ENCODE results near the gene STK32C.

Gene STK32C

DNA sequence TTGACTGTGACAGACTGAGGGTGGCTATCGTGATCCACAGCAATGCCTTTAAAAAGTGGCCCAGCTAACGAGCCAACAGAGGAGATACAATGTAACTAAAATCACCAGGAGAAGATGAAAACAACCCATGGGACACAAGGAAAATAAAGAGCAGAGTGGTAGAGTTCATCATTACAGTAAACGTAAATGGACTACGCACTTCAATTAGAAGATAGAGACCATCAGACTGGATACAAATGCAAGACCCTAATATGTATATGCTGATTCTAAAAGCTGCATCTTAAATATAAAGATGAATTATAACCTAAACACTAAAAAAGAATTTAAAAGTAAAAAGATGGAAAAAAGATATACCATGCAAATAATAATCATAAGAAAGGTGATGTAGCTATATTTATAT, 6.6 kb upstream of the STK32C start:
- no peak overlapping the region for H3K9ac ChIP-seq (ENCODE audit: low read length)
- H3K4me3 ChIP-seq (ENCODE audit: low read length) = no peak overlapping the region
- H3K27me3 ChIP-seq (ENCODE audit: control insufficient read depth, insufficient read depth, low read length) = peaks cover 21% of the 10 kb centered on the region
- no peaks in the 10 kb centered on the region for H3K4me1 ChIP-seq (ENCODE audit: control insufficient read depth, low read depth, low read length)
- H3K9me3 ChIP-seq (ENCODE audit: control insufficient read depth, low read depth, low read length) = no peaks in the 10 kb centered on the region
- H3K27ac ChIP-seq (ENCODE audit: low read length) = no peak overlapping the region
- no peaks in the 10 kb centered on the region for H3K36me3 ChIP-seq (ENCODE audit: control insufficient read depth, low read depth, low read length)

DNA sequence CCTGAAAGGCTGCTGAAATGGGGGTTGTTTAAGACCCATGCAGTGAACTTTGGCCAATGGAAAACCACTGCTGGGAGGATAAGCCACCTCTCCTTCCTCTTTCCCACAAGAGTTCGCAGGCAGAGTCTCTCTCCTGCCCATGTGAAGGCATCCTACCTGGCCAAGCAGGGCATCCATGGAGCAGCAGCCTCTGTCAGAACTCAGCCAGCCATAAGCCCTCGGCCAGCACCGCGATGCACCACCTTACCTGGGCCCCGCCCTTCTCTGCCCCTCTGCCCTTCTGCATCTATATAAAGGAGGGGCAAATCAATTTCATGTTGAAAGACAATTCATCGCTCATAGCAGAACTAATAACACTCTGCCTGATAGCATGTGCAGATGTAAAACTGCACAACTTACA, 6.1 kb upstream of the STK32C start:
- no peaks in the 10 kb centered on the region for H3K36me3 ChIP-seq (ENCODE audit: control insufficient read depth, low read depth, low read length)
- H3K27me3 ChIP-seq (ENCODE audit: control insufficient read depth, insufficient read depth, low read length) = peaks cover 26% of the 10 kb centered on the region
- no peaks in the 10 kb centered on the region for H3K9me3 ChIP-seq (ENCODE audit: control insufficient read depth, low read depth, low read length)
- H3K4me3 ChIP-seq (ENCODE audit: low read length) = no peak overlapping the region
- no peaks in the 10 kb centered on the region for H3K4me1 ChIP-seq (ENCODE audit: control insufficient read depth, low read depth, low read length)
- no peak overlapping the region for H3K27ac ChIP-seq (ENCODE audit: low read length)
- H3K9ac ChIP-seq (ENCODE audit: low read length) = no peak overlapping the region

DNA sequence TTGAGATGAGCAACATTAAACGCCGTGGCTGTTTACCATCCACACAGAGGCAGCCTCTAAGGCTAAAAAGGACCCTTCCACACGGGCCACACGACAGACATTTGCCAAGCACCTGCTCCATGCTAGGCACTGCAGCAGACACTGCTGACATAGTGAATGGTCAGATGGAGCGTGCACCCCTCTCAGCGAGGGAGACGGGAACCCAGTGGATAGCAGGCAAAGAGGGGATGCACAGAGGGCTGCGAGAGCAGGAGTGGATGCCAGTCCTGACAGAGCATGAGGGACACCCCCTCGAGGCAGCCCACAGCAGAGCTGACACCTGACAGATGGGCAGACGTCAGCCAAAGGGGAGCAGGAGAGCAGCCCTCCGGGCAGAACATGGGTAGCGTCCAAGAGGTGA, 5.6 kb upstream of the STK32C start:
- Histone ChIP-seq H3K27me3 (ENCODE audit: control insufficient read depth, insufficient read depth, low read length) (peaks cover 30% of the 10 kb centered on the region), H3K27ac (ENCODE audit: low read length) (no peak overlapping the region), H3K4me1 (ENCODE audit: control insufficient read depth, low read depth, low read length) (no peaks in the 10 kb centered on the region), H3K36me3 (ENCODE audit: control insufficient read depth, low read depth, low read length) (no peaks in the 10 kb centered on the region), H3K4me3 (ENCODE audit: low read length) (no peak overlapping the region), H3K9me3 (ENCODE audit: control insufficient read depth, low read depth, low read length) (no peaks in the 10 kb centered on the region), H3K9ac (ENCODE audit: low read length) (no peak overlapping the region)

DNA sequence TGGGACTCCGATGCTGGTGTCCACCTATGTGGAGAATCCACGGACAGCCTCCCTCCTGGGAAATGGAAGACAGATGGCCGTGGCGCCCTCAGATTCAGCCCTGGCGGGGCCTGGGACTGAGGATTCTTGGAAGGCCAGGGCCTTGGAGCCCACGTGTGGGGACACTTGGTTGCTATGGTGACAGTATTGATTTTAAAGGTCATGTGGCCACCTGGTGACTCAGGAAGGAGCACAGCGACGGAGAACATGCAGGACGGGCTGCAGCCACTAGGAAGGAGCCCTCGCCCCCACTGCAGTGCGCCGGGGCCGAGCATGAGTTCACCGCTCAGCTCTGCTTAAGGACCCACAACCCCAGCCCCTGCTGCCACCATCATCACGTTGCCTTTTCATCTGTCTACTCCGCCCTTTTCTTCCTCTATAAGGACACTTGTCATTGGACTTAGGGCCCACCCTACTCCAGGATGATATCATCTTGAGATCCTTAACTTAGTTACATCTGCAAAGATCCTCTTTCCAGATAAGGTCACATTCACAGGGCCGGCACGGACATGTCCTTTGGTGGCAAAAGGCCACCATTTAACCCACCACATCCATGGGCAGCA, 3.7 kb upstream of the STK32C start:
- H3K4me3 ChIP-seq (ENCODE audit: low read length) = no peak overlapping the region
- no peak overlapping the region for H3K27ac ChIP-seq (ENCODE audit: low read length)
- H3K36me3 ChIP-seq (ENCODE audit: control insufficient read depth, low read depth, low read length) = no peaks in the 10 kb centered on the region

DNA sequence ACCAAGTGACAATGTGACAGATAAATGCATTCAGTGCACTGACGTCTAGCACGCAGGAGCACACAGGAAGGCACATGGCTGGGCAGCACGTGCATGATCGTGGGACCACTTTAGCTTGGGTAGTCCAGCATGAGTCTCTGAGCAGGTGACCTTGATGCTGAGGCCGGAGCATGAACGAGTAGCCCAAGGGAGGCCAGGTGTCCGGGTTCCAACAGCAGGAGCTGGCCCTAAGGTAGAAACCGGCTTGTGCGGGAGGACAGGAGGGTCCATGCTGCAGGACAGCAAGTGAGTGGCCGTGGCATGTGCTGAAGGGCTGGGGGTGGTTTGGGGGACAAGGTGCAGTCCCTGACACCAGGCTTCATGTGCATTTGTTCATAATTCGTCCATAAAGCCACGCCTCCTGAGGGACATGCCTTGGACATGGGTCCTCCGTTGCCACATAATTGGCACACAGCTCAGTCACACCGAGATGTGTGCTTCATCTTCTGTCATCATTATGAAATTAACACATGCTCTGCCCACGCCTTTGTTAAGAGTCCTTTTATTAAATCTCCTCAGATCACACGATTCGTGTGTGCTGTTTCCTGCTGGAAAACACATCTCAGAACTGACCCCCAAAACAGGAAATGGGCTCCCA, 3.1 kb upstream of the STK32C start:
- Histone ChIP-seq H3K9me3 (ENCODE audit: control insufficient read depth, low read depth, low read length) (no peaks in the 10 kb centered on the region), H3K9ac (ENCODE audit: low read length) (no peak overlapping the region), H3K4me3 (ENCODE audit: low read length) (no peak overlapping the region), H3K27me3 (ENCODE audit: control insufficient read depth, insufficient read depth, low read length) (peaks cover 45% of the 10 kb centered on the region), H3K27ac (ENCODE audit: low read length) (no peak overlapping the region), H3K36me3 (ENCODE audit: control insufficient read depth, low read depth, low read length) (no peaks in the 10 kb centered on the region), H3K4me1 (ENCODE audit: control insufficient read depth, low read depth, low read length) (no peaks in the 10 kb centered on the region)

More for the DNA sequence above, 3.7 kb upstream of the STK32C start:
- Histone ChIP-seq H3K4me1 (ENCODE audit: control insufficient read depth, low read depth, low read length) (no peaks in the 10 kb centered on the region), H3K27me3 (ENCODE audit: control insufficient read depth, insufficient read depth, low read length) (peaks cover 39% of the 10 kb centered on the region), H3K9ac (ENCODE audit: low read length) (no peak overlapping the region), H3K9me3 (ENCODE audit: control insufficient read depth, low read depth, low read length) (no peaks in the 10 kb centered on the region)

DNA sequence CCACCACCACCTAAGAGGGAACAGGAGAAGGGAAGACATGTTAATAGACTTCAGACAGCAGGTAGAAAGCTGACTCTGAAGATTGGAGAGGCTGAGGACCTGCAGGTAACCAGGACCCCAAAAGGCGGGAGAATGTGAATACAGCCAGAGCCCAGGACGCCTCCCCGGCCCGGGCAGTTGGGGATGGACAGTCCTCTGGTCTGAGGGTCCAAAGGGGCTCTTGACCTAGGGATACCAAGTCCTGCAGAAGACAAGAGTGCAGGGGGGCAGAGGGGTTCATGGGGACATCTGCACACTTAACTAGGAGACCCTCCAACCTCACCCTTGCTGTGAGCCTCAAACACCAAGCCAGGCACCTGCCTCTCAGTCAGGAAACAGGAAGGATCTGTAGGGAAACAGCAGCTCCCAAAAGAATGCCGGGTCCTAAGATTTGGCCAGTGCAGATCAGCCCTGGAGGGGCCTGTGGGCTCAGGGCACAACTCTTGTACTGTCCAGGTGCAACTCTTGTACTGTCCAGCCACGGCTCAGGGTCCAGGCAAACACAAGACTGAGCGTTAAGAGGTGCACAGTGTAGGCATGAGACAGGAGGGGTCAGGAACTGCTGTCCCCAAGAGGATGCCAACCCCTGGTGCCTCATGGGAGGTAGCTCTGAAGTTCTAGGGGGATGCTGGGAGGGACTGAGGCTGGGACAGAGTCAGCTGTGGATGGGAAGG, 2.3 kb upstream of the STK32C start:
- H3K27me3 ChIP-seq (ENCODE audit: control insufficient read depth, insufficient read depth, low read length) = peaks cover 51% of the 10 kb centered on the region

DNA sequence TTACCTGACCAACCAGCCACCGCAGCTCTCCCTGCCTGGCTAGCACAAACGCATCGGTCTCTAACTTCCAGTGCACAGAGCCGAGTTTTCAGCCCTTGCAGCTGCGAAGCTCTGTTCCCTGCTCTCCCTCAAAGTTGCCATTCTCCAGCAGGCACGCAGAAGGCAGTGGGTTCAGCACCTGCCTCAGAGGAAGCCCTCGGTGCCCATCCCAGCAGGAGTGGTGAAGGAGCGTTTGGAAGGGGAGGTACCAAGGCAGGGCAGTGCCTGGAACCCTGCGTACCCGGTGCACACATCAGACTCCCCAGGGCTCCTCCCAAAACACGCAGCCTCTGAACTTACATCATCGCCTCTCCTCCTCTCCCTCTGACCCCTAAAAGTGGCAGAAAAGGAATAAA, 1.7 kb upstream of the STK32C start:
- Histone ChIP-seq H3K27ac (ENCODE audit: low read length) (no peak overlapping the region), H3K4me3 (ENCODE audit: low read length) (no peak overlapping the region), H3K9me3 (ENCODE audit: control insufficient read depth, low read depth, low read length) (no peaks in the 10 kb centered on the region), H3K27me3 (ENCODE audit: control insufficient read depth, insufficient read depth, low read length) (peaks cover 51% of the 10 kb centered on the region), H3K36me3 (ENCODE audit: control insufficient read depth, low read depth, low read length) (no peaks in the 10 kb centered on the region), H3K4me1 (ENCODE audit: control insufficient read depth, low read depth, low read length) (no peaks in the 10 kb centered on the region), H3K9ac (ENCODE audit: low read length) (no peak overlapping the region)

More for the DNA sequence above, 2.3 kb upstream of the STK32C start:
- H3K36me3 ChIP-seq (ENCODE audit: control insufficient read depth, low read depth, low read length) = no peaks in the 10 kb centered on the region
- H3K9me3 ChIP-seq (ENCODE audit: control insufficient read depth, low read depth, low read length) = no peaks in the 10 kb centered on the region
- H3K4me1 ChIP-seq (ENCODE audit: control insufficient read depth, low read depth, low read length) = no peaks in the 10 kb centered on the region
- no peak overlapping the region for H3K9ac ChIP-seq (ENCODE audit: low read length)
- no peak overlapping the region for H3K27ac ChIP-seq (ENCODE audit: low read length)
- H3K4me3 ChIP-seq (ENCODE audit: low read length) = no peak overlapping the region

DNA sequence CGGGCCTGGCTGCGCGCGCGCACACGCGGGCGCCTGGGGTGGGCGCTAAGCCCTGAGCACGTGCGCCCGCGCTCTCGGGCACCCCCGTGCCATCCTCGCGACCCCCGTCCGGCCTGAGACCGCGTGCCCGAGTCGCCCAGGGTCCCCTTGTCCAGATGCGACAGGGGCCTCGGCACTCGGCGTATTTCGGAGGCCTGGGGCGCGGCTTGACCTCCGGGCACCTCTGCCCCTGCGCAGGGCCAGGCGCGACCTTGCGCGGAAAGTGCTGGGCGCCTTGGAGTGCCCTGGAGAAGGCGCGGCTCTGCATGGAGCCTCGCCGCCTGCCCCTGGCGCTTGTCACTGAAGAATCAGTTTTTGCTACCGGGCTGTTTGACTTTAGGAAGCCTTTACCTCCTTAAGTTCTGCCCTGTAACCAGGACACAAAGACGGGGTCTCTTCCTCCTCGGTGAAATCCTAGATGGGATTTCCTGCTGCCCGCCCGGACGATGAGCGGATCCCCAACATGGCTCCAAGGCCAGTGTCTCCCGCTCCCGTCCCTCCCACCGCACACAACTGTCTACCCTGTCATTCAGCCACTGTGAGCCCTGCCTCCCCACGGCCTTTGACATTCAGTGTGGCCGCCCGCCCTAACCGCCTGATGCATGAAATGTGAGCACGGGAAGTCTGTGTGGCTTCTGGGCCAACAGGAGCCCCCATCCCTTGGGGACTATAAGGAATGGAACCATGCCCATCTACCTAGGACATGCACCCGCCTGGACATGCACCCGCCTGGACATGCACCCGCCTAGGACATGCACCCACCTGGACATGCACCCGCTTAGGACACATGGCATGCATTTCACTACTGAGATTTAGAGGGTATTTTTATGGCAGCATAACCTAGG, 1.1 kb upstream of the STK32C start:
- H3K9ac ChIP-seq (ENCODE audit: low read length) = peak overlapping the region; percentile 36
- no peaks in the 10 kb centered on the region for H3K9me3 ChIP-seq (ENCODE audit: control insufficient read depth, low read depth, low read length)
- no peaks in the 10 kb centered on the region for H3K4me1 ChIP-seq (ENCODE audit: control insufficient read depth, low read depth, low read length)
- H3K27me3 ChIP-seq (ENCODE audit: control insufficient read depth, insufficient read depth, low read length) = peaks cover 51% of the 10 kb centered on the region
- peak overlapping the region; percentile 66 for H3K4me3 ChIP-seq (ENCODE audit: low read length)
- no peak overlapping the region for H3K27ac ChIP-seq (ENCODE audit: low read length)
- H3K36me3 ChIP-seq (ENCODE audit: control insufficient read depth, low read depth, low read length) = no peaks in the 10 kb centered on the region

DNA sequence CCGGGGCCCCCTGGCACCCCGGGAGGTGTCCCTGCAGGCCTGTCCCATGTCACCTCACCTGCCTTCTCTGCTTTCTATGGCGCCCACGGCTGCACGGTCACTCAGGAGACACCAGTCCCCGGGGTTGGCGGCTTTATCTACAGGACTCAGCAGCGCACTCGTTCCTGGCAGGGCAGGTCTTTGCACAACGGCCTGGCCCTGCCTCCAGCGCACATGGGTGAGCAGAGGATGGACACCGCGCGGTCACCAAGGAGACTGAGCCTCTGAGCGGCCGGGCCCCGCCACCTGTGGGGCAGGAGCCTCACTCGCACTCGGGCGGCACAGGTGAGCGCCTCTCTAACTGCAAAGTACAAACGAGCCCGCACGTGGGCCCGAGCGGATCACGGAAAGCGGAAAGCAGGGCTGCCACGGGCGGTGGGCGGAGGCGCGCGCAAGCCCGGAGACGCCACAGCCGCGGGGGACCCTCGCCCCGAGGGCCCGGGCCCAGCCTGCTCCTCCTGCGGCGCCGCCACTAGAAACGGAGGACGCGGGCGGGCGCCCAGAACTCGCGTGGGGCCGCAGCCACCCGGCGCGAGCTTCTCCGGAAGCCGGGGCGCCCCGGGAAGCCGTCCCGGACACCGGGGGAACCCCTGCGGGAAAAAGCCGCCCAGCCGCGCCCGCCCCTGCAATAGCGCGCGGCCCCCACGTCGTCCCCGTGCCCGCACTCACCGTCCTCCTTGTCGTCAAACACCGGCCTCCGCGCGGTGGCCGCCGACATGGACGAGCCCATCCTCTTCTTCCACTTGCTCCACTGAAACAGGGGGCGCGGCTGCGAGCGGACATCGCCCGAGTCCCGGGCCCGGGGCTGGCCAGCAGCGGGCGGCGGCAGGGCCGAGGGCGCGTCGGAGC, 642 bp downstream of the STK32C start:
- Histone ChIP-seq H3K36me3 (ENCODE audit: control insufficient read depth, low read depth, low read length) (no peaks in the 10 kb centered on the region), H3K9me3 (ENCODE audit: control insufficient read depth, low read depth, low read length) (no peaks in the 10 kb centered on the region), H3K4me3 (ENCODE audit: low read length) (peak overlapping the region; percentile 46), H3K27ac (ENCODE audit: low read length) (no peak overlapping the region), H3K27me3 (ENCODE audit: control insufficient read depth, insufficient read depth, low read length) (peaks cover 51% of the 10 kb centered on the region), H3K4me1 (ENCODE audit: control insufficient read depth, low read depth, low read length) (no peaks in the 10 kb centered on the region), H3K9ac (ENCODE audit: low read length) (no peak overlapping the region)

DNA sequence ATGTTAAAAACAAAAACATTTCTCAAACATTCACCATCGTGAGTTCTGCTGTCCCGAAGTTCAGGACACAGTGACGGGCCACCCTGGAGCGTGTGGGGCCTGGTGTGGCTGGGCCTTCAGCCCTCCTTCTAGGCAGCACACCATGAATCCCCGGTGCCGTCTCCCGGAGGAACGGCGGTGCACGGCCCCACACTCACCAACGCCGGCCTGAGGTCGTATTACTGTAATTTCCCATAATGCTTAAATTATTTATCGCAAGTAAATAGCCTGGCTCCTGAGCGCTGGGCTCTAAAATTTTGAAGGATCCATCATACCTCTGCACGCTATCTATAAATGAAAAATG, 1.4 kb downstream of the STK32C start:
- H3K9me3 ChIP-seq (ENCODE audit: control insufficient read depth, low read depth, low read length) = no peaks in the 10 kb centered on the region
- H3K27me3 ChIP-seq (ENCODE audit: control insufficient read depth, insufficient read depth, low read length) = peaks cover 50% of the 10 kb centered on the region
- no peak overlapping the region for H3K27ac ChIP-seq (ENCODE audit: low read length)
- H3K36me3 ChIP-seq (ENCODE audit: control insufficient read depth, low read depth, low read length) = no peaks in the 10 kb centered on the region
- H3K4me1 ChIP-seq (ENCODE audit: control insufficient read depth, low read depth, low read length) = no peaks in the 10 kb centered on the region
- no peak overlapping the region for H3K9ac ChIP-seq (ENCODE audit: low read length)
- H3K4me3 ChIP-seq (ENCODE audit: low read length) = no peak overlapping the region

Measured in iPS-18a (cell line).